ENCODE data around the gene SAMMSON.

SAMMSON gene

GRCh38 chr3:70011582-70011981, 12.0 kb downstream of the SAMMSON start:
- no peak for DNase-seq (ENCODE audit: low read depth)

GRCh38 chr3:70020906-70021660, 21.6 kb downstream of the SAMMSON start:
- no peak for DNase-seq (ENCODE audit: low read depth)

DNA sequence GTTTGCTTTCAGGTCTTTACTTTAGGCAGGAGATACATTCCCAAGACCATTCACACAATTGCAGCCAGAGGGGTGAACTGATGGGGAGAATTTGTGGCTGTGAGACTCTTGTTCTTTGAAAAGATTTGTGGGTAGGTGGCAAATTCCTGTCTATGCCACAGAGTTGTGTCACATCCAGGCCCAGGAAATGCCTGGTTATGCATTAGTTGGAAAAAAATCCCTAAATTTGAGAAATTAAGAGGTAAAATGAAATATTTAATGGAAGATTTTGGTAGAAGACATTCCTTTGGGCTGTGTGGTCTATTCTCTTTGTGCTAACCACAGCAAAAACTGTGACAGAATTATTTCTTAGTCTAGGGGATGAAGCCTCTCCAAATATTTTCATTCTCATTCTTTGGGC, 28.8 kb downstream of the SAMMSON start:
- DNase-seq (ENCODE audit: low read depth): no peak

DNA sequence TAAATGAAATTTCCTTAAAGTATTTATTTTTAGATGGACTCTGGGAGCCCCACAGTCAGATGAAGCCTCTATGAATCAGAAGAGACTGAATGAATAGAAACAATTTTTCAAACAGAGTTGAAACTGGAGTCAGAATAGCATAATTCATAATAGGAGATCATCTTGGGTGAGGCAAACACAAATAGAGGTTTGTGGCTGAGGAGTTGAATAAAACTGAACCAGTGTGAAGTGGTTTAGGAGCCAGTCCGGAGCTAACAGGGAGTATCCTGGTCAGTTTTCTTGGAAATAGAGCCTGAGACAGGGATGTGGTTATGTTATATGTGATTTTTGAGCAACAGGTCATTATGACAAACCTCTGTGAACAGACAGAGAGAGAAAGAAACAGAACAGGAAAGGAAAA, 39.2 kb downstream of the SAMMSON start:
- no peak for DNase-seq (ENCODE audit: low read depth)

DNA sequence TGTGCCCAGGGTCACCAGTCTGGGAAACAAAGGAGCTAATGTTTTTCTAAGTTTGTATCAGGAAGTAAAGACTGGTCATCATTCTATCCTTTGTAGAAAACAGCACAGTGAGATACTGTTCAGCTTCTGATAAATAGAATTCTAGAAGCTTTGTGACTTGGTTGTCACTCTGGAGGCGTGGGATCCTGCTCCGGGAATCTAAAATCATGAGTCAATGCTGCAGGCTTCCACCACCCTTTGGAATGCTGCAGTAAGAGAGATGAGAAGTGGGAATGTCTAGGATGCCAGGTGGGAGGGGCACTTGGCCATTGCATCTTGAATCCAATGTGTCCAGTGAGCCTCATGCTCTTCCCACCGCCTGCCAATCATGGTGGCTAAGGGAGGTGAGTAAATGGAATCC, 40.9 kb downstream of the SAMMSON start:
- no peak for DNase-seq (ENCODE audit: low read depth)

GRCh38 chr3:70042641-70043040, 43.1 kb downstream of the SAMMSON start:
- no peak for DNase-seq (ENCODE audit: low read depth)

DNA sequence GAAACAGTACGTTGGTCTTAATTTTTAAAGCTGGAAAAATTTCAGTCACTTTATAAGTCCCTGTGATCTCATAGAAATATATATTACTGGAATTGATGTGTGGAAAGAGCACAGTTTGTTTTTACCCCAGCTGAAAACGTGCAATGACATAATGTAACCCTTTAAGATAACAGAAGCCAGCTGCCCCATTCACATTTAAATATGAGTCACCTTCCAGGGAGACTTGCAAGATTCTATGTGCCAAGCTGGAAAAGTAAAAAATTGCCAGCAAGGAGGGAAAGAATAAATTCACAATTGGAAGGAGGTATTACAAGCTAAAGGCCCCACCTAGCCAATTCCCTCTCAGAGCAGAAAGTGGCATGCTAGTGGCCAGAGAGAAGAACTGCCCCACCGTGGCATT, 50.2 kb downstream of the SAMMSON start:
- DNase-seq (ENCODE audit: low read depth): no peak

DNA sequence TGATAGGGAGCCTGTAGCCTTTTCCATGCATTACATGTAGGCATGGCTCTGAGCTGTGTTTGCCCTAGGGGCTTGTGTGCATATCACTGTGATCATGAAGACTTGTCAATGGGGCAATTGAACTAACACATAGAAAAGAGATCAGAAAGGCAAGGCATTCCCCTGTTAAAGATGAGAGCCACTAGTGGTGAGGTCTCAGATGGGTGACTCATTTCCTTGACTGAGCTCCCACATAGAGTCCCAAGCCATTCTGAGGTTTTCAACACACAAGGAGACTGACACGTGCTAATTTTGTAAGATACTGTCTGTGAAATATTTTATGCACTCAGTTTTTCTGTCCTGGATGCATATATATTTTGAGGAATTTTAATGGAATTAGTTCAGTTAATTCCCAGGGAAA, 53.8 kb downstream of the SAMMSON start:
- no peak for DNase-seq (ENCODE audit: low read depth)

DNA sequence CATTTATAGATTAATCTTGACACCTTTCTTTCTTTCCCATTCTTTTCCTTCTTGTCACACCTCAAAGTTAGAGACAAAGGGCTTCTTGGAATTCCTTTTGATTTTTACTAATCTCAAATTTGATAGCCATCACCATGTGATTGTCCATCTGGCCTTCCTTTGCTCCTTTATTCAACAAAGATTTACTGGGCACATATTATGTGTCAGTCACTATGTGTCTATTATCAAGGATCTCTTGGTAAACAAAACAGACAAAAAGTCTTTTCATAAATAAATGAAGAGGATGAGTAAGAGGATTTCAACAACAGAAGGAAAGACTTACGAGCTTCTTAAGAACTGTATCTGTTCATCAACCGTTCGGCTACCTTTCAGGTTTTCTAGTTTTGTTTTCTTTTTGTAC, 56.5 kb downstream of the SAMMSON start:
- no peak for DNase-seq (ENCODE audit: low read depth)

DNA sequence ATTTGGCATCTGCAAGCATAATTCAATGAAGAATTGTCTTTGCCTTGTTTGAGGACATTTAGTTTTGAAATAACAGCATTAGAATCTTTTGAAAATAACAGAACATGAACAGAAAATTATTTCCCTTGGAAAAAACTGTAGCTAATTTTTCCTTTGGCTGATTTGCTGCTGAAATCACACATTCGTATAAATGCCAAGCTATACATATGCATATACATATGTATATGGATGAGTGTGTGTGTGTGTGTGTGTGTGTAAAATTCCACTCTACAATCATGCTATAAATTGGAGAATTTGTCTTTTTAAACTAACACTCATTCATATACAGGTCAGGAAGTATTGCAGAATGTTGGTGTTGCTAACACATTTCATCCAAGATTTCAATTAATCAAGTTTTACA, 57.9 kb downstream of the SAMMSON start:
- no peak for DNase-seq (ENCODE audit: low read depth)

GRCh38 chr3:70061096-70061495, 61.6 kb downstream of the SAMMSON start:
- DNase-seq (ENCODE audit: low read depth): no peak

DNA sequence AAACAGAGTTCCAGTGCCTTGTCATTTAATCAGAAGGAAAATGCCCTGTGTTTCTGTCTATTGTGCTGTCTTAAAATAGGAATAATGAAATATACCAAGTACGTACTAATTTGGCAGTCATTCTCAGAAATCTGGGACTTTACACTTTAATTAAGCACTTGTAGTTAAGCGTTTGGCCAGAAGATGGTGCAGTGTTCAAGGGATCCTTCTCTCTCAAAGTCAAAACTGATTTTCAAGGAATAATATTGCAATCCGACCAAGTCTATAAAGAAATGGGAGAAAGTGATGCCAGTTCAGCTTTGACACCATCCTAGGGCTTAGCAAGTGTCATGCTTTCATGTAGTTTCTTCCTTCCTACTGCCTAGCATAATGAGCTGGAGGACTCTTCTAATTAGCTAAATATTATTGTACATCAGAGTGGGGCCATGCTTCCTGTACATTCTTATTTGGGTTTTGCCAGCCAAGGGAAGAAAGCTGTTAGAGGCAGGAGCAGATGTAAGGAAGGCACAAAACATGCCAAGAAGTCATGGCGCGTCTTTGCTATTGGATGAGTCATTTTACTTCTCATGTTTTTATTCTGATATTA, 64.8 kb downstream of the SAMMSON start:
- no peak for DNase-seq (ENCODE audit: low read depth)

DNA sequence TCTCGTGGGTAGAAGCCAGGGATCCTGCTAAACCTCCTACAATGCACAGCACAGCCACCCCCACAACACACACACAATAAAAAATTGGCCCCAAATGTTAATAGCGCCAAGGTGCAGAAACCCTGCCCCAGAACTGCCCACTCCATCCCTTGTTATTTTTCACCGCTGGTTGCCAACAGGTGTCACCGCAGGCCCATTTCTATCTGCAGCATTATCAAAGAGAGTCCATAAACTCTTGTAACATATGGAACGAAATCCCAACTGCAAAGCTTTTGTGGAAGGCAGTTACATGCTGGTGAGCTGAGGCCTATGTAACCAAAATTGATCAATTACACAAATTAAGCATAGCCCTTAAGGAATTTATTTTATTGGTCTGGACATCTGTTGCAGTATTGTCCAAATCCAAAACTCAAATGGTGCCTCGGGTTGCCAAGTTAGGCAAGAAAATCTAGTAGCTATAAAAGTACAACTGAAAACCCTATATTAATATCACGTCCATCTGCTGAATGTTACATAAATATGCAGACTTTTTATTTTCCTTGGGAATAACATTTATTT, 66.2 kb downstream of the SAMMSON start:
- DNase-seq (ENCODE audit: low read depth): no peak

GRCh38 chr3:70067860-70068521, 68.5 kb downstream of the SAMMSON start:
- no peak for DNase-seq (ENCODE audit: low read depth)

DNA sequence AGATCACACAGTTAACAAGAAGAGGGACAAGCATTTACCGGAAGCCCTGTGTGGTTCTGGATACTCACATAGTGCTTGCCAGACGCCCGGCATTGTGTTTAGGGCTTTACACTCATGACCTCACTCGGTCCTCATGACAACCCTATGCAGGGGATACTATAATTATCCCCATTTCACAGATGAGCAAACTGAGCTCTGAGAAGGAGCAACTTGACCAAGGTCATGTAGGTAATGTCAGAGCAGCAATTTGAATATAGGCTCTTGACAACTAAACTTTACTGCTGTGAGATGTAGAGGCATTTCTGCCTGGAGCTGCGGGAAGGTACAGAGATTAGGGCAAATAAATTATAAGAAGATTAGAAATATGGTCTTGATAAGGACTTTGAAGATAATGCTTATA, 70.0 kb downstream of the SAMMSON start:
- no peak for DNase-seq (ENCODE audit: low read depth)

DNA sequence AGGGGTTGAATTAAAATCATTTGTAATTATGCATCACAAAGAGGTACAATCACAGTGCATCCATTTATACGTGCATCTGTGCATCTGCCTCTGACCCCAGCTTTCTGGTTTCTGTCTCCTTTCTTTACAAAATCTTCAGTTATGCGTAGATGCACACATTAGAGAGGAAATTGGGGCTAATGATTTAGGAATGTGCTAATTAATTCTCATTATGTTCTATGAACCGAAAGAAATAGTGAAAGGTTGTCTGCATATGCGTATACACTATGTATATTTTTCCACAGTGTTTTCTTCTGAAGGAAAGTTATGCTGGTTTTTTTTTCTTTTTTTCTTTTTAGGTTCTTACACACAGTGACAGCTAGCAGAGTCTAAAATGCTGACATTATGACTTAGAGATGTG, 71.6 kb downstream of the SAMMSON start:
- no peak for DNase-seq (ENCODE audit: low read depth)

GRCh38 chr3:70072180-70072579, 72.6 kb downstream of the SAMMSON start:
- no peak for DNase-seq (ENCODE audit: low read depth)

- DNase-seq (ENCODE audit: low read depth): no peak
Observed at GRCh38 chr3:70072754-70073153, 73.2 kb downstream of the SAMMSON start.

GRCh38 chr3:70075101-70075500, 75.6 kb downstream of the SAMMSON start:
- DNase-seq (ENCODE audit: low read depth): no peak

DNA sequence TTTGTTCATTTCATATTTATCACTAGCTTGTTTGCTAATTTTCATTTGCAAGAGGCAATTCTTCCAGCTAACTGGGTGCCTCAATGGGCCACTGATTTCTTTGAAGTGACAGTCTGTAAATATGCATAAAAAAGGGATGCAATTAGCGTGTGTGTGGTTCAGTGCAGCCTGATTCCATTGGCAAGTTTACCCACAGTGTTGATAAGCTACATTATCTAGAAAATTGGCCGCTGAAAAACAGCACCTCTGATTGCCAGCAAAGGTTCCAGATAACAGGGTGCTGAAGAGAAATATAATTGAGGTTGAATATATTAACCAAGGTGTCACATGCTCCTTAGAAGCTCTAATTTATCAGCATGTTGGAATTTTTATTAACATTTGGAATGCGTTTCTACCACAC, 76.9 kb downstream of the SAMMSON start:
- DNase-seq (ENCODE audit: low read depth): no peak

DNA sequence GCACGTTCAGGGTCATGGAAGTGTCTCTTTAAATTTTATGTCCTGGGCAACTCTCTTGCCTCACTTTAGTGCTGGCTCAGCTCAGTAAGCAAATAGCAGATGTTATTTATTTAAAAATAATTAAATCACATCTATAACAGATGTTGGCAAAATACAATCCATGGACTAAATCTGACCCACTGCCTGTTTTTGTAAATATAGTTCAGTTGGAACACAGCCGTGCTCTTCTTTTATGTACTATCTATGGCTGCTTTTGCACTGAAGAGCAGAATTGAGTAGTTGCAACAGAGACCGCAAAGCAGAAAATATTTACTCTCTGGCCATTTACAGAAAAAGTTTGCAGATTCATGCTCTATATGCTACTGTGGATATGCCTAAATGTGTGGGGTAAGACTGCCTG, 79.2 kb downstream of the SAMMSON start:
- no peak for DNase-seq (ENCODE audit: low read depth)

DNA sequence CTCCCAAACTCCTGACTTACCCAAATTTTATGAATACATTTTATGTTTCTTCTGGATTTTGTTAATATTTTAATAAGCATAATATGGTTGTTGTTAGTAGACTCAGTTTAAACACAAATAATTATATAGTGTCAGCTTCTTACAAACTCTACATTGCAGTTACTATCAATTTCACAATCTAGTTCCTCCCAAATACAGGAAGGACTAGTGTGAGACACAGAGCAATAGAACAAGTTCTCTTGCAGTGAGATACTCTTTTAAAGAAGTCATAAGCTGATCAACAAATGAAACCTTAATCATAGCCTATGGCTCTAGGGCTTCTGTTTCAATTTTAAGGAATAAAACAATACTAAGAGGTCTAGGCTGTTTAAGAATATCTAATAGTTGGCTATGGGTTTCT, 86.1 kb downstream of the SAMMSON start:
- no peak for DNase-seq (ENCODE audit: low read depth)

DNA sequence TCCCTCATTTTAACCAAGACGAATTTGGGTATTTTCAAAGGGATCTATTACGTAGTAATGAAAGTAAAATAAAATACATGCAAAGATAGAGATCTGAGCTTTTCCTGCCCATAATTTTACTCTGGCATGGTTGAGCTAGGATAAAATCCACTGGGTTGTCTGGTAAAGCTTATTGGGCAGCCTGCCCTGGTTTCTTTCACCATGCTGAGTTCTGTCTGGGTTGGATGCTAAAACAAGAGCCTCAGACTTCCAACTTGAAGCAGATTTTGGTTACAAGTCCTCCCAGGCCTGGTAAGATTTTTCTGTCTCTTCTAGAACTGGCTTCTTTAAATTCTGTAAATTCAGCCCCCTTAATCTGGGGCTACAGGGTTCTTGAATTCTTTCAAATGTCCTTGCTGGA, 86.8 kb downstream of the SAMMSON start:
- DNase-seq (ENCODE audit: low read depth): no peak

Data from CMK (cell line).